Activated CD8-positive, alpha-beta memory T cell treated with anti-CD3 and anti-CD28 coated beads for 36 hours (primary cell): Measurements from ENCODE around the gene CLDN7. TPM values are rescaled to one million over a fixed set of nuclear protein-coding genes. Genes with fewer than 3 reads are reported as not detected.

ENCODE experiments used
- CTCF ChIA-PET: fragments of 350-600 bp; sonication (Branson Sonifier 250); formaldehyde crosslinking; loops from one replicate; lab custom pipeline; 2021; ENCODE audit warnings: antibody characterized with exemption; lab: Charles Lee
- POLR2A ChIA-PET: fragments of 350-600 bp; sonication (Branson Sonifier 250); formaldehyde crosslinking; loops from one replicate; lab custom pipeline; 2021; ENCODE audit warnings: antibody characterized with exemption; lab: Charles Lee
- total RNA-seq, 2 experiments: library from RNA; stranded (reverse); gene quantifications; one replicate each; pipeline ENCODE4 v1.2.3, GENCODE V29; 2021

Gene CLDN7
- total RNA-seq, 2 experiments from 2014 or later = 1.2 to 1.5 TPM

DNA sequence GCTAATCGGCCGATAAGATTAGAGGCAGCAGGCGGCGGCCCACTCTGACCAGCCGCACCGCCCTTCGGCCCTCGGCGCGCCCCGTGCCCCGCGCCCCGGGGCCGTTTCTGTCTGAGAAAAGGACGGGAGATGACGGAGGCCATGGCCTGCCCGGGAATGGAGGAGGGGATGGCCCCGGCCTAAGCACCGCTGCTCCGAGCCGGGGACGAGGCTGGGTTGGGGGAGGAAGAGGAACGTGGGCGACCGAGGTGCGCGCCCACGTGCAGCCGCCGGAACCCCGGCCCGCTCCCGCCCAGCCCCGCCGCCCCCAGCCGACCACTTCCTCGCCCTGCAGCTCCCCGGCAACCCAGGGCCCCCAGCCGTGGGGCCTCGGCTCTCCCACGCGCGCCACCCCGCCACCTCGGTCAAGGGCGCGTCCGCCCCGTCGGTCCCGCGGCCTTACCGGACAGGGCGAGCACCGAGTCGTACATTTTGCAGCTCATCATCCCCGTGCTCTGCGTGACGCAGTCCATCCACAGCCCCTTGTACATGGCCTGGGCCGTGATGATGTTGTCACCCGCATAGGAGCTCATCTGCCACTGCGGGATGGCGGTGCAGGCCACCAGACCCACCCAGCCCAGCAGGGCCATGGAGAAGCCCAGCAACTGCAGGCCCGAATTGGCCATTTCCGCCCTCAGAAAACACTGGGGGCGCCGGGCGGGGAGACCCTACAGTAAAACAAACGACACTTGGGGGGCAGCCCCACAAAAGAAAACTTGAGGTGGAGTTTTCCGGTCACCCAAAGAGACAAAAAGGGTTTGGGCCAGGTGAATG is 693 bp downstream of the CLDN7 start:
- POLR2A ChIA-PET = interaction anchor here (0.5 to 0.6 kb wide), 2 partner anchors 199 to 893 kb away, joined by 3 to 6 read pairs; no protein-coding TSS in a partner anchor
- CTCF ChIA-PET = interaction anchor here (0.7 to 1.2 kb wide), 3 partner anchors 19 to 94 kb away, joined by 3 to 4 read pairs (median 3); no protein-coding TSS in a partner anchor

DNA sequence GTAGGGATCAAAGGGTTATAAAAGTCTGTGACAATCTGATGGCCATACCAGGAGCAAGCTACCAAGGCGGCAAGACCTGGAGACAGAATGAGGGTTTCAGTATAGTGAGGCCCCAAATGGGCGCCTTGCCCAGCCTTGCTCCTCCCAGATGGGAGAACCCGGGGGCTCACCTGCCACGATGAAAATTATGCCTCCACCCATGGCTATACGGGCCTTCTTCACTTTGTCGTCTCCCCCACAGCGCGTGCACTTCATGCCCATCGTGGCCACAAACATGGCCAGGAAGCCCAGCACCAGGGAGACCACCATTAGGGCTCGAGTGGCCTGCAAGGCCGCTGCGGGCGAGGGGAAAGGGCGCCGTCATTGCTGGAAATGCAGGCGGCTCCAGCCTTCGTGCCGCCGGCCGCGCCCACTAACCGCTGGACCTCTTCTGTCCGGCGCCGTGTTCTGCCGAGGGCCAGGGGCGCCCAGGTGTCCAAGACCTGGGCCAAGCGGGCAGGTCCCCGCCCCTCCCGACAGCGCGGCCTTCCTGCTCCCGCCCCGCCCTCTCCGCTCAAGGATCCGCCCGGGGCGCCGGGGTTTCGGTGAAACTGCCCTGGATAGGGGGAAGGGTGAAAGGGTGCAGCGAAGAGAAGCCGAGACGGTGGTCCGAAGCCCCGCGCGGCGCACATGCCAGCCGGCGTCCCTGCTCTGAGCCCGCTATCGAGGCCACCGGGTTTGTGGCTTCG is 1.5 kb downstream of the CLDN7 start:
- ChIA-PET CTCF (interaction anchor here (0.7 to 1.2 kb wide), 3 partner anchors 19 to 95 kb away, joined by 3 to 4 read pairs (median 3); no protein-coding TSS in a partner anchor), POLR2A (no interaction called here)

DNA sequence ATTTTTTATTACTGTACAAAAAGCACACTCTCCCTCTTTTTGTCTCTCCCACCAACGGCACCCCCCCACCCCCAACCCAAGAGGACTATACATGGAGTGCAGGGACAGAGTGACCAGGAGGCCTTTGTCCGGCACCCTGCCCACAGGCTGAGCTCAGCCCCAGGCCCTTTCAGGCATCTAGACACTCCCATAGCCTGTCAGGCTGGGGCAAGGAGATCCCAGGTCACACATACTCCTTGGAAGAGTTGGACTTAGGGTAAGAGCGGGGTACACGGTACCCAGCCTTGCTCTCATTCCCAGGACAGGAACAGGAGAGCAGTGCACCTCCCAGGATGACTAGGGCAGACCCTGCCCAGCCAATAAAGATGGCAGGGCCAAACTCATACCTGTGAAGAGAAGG is 2.1 kb downstream of the CLDN7 start:
- ChIA-PET POLR2A (interaction anchor here (0.6 kb wide), 1 partner anchor 22 kb away, joined by 3 read pairs; no protein-coding TSS in a partner anchor), CTCF (interaction anchor here (0.5 kb wide), 1 partner anchor 117 kb away, joined by 3 read pairs; no protein-coding TSS in a partner anchor)

DNA sequence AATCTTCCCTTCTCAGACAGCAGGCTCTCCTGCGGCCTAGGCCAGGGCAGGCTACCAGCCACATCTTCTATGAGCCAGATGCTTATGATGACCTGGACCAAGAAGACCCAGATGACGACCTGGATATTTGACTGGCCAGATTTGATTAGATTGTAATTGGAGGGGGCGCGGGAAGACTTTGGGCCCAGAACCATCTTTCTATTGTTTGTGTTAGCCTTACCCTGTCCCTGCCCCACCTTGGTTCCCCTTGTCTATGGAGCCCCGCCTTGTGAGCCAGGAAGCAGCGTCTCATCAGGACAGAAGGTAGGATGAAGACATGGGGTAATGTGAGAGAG is 2.8 kb downstream of the CLDN7 start:
- ChIA-PET POLR2A (interaction anchor here (0.6 kb wide), 1 partner anchor 23 kb away, joined by 3 read pairs; no protein-coding TSS in a partner anchor), CTCF (interaction anchor here (0.5 to 1.5 kb wide), 3 partner anchors 37 to 293 kb away, joined by 3 to 4 read pairs (median 3); no protein-coding TSS in a partner anchor)

DNA sequence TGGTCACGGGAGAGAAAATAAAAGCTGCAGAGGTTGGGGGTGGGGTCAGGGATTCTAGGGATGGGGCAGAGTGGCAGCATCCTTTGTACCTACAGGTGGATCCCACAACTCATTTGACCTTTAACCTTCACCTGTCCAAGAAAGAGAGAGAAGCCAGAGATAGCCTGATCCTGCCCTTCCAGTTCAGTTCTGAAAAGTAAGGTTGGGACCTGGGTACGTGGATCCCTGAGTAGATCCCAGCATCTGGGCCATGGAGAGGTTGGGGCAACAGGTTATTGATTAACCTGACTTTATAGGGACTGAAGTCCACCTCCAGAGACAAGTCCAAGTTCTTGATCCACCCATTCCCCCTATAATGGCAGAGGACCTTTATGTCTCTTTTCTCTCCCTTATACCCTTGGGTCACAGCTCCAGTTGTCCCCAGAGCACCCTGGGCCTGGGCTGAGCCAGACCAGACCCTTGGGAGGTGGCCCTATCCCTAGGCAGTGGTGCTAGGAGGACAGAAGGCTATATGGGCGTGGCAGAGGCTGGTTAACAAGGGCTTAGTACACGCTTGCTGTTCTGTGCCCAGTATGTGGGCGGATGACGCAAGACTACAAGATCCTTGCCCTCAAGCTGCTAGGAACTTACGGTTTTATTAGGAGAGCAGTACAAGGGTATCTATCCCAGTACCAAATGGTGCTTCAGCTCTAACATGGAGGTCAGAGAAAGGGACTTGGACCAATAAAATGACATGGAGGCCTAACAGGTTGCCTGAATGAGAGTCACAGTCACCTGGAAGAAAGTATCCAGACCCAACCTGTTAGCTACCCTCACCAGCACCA is 3.3 kb downstream of the CLDN7 start:
- ChIA-PET POLR2A (no interaction called here), CTCF (interaction anchor here (0.6 to 1.5 kb wide), 3 partner anchors 8 to 293 kb away, joined by 3 to 6 read pairs (median 4); no protein-coding TSS in a partner anchor)

DNA sequence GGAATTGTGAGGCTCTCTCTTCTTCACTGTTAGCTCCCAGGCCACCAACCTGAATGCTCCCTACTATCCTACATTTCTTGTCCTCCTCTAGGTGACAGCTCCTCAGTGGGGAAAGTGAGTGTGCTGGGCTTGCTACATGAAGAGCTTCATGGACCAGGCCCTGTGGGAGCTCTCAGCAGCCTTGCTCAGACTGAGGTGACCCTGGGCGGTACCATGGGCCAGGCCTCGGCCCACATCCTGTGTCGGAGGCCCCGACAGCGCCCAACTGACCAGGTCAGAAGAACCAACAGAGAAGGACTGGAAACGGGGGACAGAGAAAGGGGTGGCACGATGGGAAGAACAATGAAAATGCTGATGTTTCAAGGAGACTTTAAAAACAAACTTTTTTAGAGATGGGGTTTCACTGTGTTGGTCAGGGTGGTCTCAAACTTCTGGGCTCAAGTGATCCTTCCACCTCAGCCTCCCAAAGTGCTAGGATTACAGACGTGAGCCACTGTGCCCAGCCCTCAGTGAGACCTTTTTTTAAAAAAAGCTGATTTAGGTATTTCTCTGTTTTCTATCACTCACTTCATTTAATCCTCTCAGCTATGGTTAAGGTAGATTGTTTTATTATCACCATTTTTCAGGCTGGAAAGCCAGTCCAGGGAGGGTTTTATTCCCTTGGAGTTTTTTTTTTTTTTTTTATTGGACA is 5.4 kb downstream of the CLDN7 start:
- POLR2A ChIA-PET = interaction anchor here (0.7 to 0.9 kb wide), 2 partner anchors 20 to 107 kb away, joined by 3 to 6 read pairs; no protein-coding TSS in a partner anchor
- CTCF ChIA-PET = interaction anchor here (0.8 to 1.4 kb wide), 2 partner anchors 9 to 39 kb away, joined by 5 read pairs; no protein-coding TSS in a partner anchor

DNA sequence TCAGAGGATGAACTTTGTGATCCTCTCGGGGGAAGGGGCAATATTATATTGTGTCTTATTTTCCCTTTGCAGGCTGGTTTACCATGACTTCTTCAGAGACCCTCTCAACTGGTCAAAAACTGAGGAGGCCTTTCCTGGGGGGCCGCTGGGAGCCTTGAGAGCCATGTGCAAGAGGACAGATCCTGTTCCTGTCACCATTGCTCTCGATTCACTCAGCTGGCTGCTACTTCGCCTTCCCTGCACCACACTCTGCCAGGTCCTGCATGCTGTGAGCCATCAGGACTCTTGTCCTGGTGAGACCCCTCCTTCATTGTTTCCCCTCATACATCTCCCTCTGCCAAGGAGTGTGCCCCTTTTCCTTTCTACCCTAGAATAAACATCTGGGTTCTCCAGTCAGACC is 7.8 kb downstream of the CLDN7 start:
- CTCF ChIA-PET = interaction anchor here (0.7 to 1.4 kb wide), 4 partner anchors 9 to 75 kb away, joined by 3 to 5 read pairs (median 3); partner anchors contain the start of gene NEURL4
- POLR2A ChIA-PET = no interaction called here

DNA sequence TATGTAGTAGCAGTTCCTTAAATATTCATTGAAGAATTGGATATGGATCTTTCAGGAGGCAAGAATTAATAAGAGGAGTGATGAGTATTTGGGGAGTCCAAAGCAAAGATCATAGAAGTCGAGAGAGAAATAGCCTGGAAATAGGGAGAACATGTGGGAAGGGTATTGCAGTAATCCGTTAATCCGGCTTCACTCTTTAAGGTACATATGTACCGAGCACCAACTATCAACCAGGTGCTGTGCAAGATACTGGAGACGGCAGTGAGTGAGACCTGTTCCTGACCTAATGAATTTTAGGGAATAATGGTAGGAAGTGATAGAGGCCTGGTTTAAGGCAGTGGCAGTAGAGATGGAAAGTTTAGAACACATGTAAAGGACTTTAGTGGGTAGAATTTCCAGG is 9.2 kb downstream of the CLDN7 start:
- CTCF ChIA-PET = no interaction called here
- POLR2A ChIA-PET = no interaction called here

DNA sequence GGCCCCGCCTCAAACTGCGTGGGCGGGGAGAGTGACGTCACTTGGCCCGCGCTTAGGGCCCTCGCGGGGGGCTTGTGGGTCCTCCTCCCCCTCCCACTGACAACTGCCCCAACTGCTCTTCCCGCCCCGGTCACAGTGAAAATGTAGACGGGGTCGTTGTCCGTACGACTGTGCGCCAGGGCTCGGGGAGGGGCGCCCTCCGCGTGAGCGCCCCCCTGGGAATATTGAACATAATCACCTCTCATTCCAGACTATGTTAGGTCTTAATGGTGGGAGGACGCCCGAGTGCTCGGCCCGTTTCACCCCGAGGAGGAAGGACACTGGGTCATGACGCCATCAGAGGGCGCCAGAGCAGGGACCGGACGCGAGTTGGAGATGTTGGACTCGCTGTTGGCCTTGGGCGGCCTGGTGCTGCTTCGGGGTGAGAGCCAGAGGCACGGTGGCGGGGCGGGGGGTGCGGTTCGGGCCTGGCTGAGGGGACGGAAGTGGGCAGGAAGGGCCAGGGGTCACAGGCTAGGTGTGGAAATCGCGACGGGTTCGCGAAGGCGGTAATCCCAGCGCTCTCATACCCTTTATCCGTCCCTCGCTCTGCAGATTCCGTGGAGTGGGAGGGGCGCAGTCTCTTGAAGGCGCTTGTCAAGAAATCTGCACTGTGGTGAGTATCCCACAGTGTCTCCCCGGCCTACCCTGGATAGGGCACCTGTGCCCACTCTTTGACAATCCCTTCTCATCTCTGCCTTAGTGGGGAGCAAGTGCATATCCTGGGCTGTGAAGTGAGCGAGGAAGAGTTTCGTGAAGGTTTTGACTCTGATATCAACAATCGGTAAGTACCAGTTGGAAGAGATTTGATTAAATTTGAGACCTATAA is 9.9 kb downstream of the CLDN7 start, which contains the start of gene ELP5:
TSS of gene ELP5 (plus strand) at position 40 of the 868 bp plus-strand sequence. CDS start at position 376, 336 bp downstream.
- ChIA-PET POLR2A (interaction anchor here (0.6 to 2.0 kb wide), 2 partner anchors 14 to 342 kb away, joined by 3 to 10 read pairs; no protein-coding TSS in a partner anchor), CTCF (interaction anchor here (1.2 to 3.1 kb wide), 3 partner anchors 10 to 32 kb away, joined by 3 to 17 read pairs (median 4); partner anchors contain the start of genes GABARAP and PHF23)

DNA sequence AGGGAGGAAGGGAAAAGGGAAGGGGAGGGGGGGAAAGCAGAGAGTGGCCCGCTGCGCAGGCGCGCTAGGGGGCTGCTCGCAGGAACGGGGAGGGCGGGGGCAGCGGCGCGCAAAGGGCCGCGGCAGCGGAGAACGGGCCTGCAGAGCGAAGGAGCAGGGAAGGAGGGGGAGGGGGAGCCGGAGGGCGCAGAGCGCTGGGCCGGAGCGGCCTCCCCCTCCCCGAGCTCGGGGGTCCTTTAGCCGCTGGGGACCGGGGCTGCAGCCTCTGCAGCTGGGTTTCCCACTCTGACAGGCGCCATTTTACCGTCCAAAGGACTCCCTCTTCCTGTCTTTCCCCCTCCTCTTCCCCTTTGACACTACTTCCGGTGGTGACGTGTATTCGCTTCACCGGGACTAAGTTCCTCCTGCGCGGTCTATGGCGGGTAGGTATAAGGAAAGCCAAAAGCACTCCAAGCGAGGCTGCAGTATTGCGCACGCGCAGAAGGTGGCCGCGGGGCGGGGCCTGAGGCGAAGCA is 10.6 kb downstream of the CLDN7 start, which contains the start of gene CTDNEP1:
TSS of gene CTDNEP1 (minus strand) at position 74 of the 515 bp plus-strand sequence. CDS start 438 bp downstream, outside the sequence.
- ChIA-PET POLR2A (interaction anchor here (0.6 to 2.0 kb wide), 5 partner anchors 9 to 343 kb away, joined by 3 to 10 read pairs (median 3); partner anchors contain the start of genes ACADVL, DLG4 and GABARAP), CTCF (interaction anchor here (1.2 to 3.1 kb wide), 3 partner anchors 9 to 31 kb away, joined by 3 to 17 read pairs (median 4); partner anchors contain the start of genes GABARAP and PHF23)

DNA sequence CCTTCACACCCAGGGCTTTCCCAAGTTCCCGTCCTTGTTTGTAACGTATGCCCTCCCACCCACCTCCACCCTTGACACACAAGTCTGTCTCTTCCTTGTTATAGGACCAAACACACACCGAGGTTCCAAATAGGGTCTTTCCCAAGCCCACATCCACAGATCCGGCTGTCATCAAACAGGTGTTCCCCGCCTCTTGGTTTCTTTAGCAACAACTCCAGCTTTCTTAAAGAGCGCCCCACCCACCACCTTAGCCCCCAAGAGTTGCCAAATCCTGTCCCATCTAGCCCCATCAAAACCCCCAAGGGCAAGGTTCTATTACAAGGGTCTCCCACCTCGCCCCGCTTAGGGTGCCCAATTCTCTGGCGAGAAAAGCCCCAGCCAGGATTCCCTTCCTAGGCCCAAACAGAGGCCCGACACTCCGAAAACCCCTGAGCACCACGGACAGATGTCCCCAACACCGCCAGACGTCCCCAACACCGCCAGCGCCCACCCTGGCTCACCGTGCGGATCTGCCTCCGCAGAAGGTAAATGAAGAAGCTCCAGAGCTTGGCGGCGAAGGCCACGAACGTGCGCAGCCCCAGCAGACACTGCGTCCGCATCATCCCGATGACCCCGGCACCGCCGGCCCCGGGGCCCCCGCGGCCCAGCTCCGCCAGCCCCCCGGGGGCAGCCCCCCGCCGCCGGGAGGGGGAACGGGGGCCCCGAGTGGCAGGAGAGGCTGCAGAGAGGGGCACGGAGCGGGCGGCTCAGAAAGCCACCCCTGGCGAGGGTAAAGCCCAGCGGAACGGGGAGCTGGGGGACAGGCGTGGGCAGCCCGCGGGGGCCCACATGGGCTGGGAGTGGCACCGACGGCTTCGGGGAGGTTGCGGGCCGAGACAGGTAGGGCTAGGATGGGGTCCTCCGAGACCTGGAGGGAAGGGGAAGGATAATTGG is 11.3 kb downstream of the CLDN7 start:
- ChIA-PET POLR2A (interaction anchor here (0.8 to 2.0 kb wide), 4 partner anchors 8 to 58 kb away, joined by 3 to 10 read pairs (median 4); partner anchors contain the start of genes ACADVL, DLG4 and GABARAP), CTCF (interaction anchor here (1.1 to 3.1 kb wide), 5 partner anchors 8 to 205 kb away, joined by 3 to 17 read pairs (median 4); partner anchors contain the start of genes GABARAP and PHF23)

DNA sequence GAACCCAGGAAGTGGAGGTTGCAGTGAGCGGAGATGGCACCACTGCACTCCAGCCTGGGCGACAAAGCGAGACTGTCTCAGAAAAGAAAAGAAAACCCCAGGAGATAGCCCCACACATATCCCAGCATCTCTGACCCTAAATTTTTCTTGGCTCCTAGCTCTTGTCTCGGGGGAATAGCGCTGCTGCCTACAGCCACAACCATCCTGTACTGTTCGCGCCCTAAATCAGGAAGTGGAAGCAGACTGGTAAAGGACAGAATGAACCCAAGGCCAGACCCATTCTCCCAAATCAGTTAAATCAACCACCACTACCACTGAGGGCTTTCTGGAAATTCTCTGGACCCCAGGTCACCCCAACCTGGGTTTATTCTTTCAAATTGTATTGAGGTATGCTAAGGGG is 12.4 kb downstream of the CLDN7 start:
- POLR2A ChIA-PET = no interaction called here
- CTCF ChIA-PET = interaction anchor here (1.6 to 3.1 kb wide), 2 partner anchors 9 to 47 kb away, joined by 4 to 17 read pairs; partner anchors contain the start of gene PHF23

DNA sequence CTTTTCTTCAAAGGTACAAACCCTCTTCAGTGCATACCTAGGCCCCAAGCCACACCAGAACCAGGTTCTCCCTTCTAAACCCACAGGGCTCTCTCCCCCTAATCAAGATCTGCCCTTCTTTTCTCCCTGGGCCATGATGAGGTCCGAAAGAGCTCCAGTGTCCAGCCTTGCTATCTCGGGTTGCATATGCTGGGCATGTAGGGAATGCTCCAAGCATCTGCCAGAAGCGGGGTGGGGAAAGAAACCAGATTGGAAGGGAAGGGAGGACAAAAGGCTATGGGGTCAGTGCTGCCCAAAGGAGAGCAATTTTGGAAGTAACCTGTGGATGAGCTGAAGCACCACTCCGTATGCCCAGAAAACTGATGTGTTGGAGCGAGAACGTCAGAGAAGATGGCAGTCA is 13.1 kb downstream of the CLDN7 start:
- ChIA-PET CTCF (interaction anchor here (1.3 to 3.1 kb wide), 3 partner anchors 9 to 47 kb away, joined by 4 to 17 read pairs (median 4); partner anchors contain the start of gene PHF23), POLR2A (interaction anchor here (0.9 kb wide), 1 partner anchor 11 kb away, joined by 3 read pairs; no protein-coding TSS in a partner anchor)

DNA sequence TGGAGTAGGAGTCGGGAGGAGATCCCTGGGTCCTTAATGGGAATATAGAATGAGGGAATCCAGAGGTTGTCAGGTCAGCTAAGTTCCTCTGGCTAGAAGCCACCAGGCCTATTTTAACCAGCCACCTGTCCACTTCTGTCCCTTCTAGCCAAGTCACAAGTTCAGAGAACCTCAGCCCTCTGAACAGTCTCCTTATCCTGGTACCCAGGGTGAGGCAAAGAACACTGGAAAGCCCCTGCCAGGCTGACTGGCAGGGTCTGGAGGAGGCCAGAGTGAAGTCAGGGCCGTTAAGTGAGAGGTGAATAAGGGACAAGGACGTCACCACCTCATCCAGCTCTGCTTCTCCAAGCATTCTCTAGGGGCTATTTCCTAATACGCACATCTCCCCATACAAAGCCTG is 13.5 kb downstream of the CLDN7 start:
- CTCF ChIA-PET = interaction anchor here (1.3 kb wide), 1 partner anchor 47 kb away, joined by 4 read pairs; no protein-coding TSS in a partner anchor
- POLR2A ChIA-PET = interaction anchor here (0.9 kb wide), 1 partner anchor 11 kb away, joined by 3 read pairs; no protein-coding TSS in a partner anchor
